Left lung (tissue), 10 donors: ENCODE measurements around the gene TMEM204. TPM values are rescaled to one million over a fixed set of nuclear protein-coding genes. Genes with fewer than 3 reads are reported as not detected.
A peak's percentile ranks its signal among the peaks of the same experiment; 100 is the strongest.
"Not testable (repeated sequence)": the region's sequence is repeated elsewhere in the genome, so short reads cannot be mapped to it uniquely, and the experiment has no call there.

Experiments used
- ATAC-seq: fragments of 200-7000 bp; cut with Tn5 transposase; one replicate; pipeline ENCODE4 v1.9.1; 2020; ENCODE audit warnings: moderate library complexity
- DNase-seq, 4 donors: peaks; one replicate each; pipeline ENCODE4 v3.0.0-alpha.2; 2013 to 2020
- H3K27ac ChIP-seq, 2 donors: fragments of 200-600 bp; sonication (generic) in 1 of 2; one replicate each; pipeline versions ENCODE4 v1.5.0 to v1.8.0; 2020 to 2021
- H3K27me3 ChIP-seq, 2 donors: fragments of 200-600 bp; sonication (generic) in 1 of 2; one replicate each; pipeline versions ENCODE4 v1.5.0 to v1.8.0; 2020 to 2021
- H3K36me3 ChIP-seq, 2 donors: fragments of 200-600 bp; sonication (generic) in 1 of 2; one replicate each; pipeline versions ENCODE4 v1.5.0 to v1.8.0; 2020 to 2021
- H3K4me1 ChIP-seq, 2 donors: fragments of 200-600 bp; one replicate each; pipeline ENCODE4 v1.8.0; 2021
- H3K4me3 ChIP-seq, 2 donors: fragments of 200-600 bp; sonication (generic) in 1 of 2; one replicate each; pipeline versions ENCODE4 v1.5.0 to v1.8.0; 2020 to 2021; ENCODE audit warnings: mild to moderate bottlenecking in 1 of 2
- H3K9me3 ChIP-seq, 2 donors: fragments of 200-600 bp; sonication (generic) in 1 of 2; one replicate each; pipeline versions ENCODE4 v1.5.0 to v1.8.0; 2020 to 2021
- intact Hi-C, 2 donors: fragments of 100-400 bp; cut with DNase I; formaldehyde crosslinking; loops; one replicate each; pipeline versions ENCODE4 v1.11.2 to v1.14.2; 2022
- polyA plus RNA-seq, 6 donors: library from polyadenylated mRNA; unstranded; fragments of 120-200 nt; gene quantifications; one replicate each; pipeline ENCODE4 v1.2.1, GENCODE V29; 2013; ENCODE audit not compliant: insufficient read length in 6 of 6
- total RNA-seq, 2 donors: library from RNA; stranded (reverse); fragmentation: NEBNext Ultra II Directional; extraction: Animal tissue kit (Norgen Biotek cat#: 25700); gene quantifications; one replicate each; pipeline ENCODE4 v1.2.1, GENCODE V29; 2021
- TF ChIP-seq, protein P1 (sequence below), 2 donors: fragments of 200-600 bp; sonication (generic) in 1 of 2; IDR thresholded peaks; one replicate each; pipeline versions ENCODE4 v1.5.0 to v1.8.0; 2021; ENCODE audit warnings: antibody characterized with exemption in 2 of 2
- donor health status: DM: no; HTN: yes; CAD: no.
- donor health status: DM: no; HTN: no; CAD: no.

The TMEM204 gene
- total and polyA plus RNA-seq, 8 donors, result 15.4 to 28.7 (median 19.8) TPM

GRCh38 chr16:1583180-1583579, 49.7 kb downstream of the TMEM204 start:
- Histone ChIP-seq H3K4me1 (no peaks in the 10 kb centered on the region), H3K27ac (no peak overlapping the region), H3K36me3 (peaks cover 0 to 60% of the 10 kb centered on the region in 2 donors), H3K9me3 (no peaks in the 10 kb centered on the region), H3K4me3 (no peak overlapping the region), H3K27me3 (no peaks in the 10 kb centered on the region)
- TF ChIP-seq, protein P1, sequence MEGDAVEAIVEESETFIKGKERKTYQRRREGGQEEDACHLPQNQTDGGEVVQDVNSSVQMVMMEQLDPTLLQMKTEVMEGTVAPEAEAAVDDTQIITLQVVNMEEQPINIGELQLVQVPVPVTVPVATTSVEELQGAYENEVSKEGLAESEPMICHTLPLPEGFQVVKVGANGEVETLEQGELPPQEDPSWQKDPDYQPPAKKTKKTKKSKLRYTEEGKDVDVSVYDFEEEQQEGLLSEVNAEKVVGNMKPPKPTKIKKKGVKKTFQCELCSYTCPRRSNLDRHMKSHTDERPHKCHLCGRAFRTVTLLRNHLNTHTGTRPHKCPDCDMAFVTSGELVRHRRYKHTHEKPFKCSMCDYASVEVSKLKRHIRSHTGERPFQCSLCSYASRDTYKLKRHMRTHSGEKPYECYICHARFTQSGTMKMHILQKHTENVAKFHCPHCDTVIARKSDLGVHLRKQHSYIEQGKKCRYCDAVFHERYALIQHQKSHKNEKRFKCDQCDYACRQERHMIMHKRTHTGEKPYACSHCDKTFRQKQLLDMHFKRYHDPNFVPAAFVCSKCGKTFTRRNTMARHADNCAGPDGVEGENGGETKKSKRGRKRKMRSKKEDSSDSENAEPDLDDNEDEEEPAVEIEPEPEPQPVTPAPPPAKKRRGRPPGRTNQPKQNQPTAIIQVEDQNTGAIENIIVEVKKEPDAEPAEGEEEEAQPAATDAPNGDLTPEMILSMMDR (IDR thresholded peaks at IDR 0.05), result no peak
- no peak for DNase-seq
- intact Hi-C loops, result no loop called here
- no peak for ATAC-seq

DNA sequence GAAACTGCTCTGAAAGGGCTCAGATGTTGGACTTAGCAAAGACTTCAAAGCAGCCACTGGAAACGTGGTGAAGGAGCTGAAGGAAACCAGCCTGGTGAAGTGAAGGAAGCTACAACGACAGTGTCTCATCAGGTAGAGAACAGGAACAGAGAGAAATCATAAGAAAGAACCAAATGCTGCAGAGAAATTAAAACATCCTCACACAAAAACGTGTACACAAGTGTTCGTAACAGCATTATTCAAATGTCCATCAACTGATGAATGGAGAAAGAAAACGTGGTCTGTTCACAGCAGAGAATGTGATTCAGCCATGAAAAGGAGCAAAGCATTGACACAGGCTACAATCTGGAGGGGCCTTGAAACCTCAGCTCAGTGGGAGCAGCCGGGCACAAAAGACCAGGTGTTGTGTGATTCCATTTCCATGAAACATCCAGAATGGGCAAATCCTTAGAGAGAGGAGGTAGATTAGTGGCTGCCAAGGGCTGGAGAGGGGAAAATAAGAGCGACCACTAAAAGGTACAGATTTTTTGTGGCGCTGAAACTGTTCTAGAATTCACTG, 51.5 kb downstream of the TMEM204 start:
- peaks cover 0 to 59% of the 10 kb centered on the region in 2 donors for H3K36me3 ChIP-seq
- H3K27ac ChIP-seq, result no peak overlapping the region
- intact Hi-C loops, result no loop called here
- DNase-seq, result no peak
- H3K9me3 ChIP-seq, result no peaks in the 10 kb centered on the region
- TF ChIP-seq, protein P1 (IDR thresholded peaks at IDR 0.05), result no peak
- H3K4me3 ChIP-seq, result no peak overlapping the region
- H3K4me1 ChIP-seq, result no peaks in the 10 kb centered on the region
- H3K27me3 ChIP-seq, result no peaks in the 10 kb centered on the region
- no peak for ATAC-seq

GRCh38 chr16:1590366-1590765, 56.9 kb downstream of the TMEM204 start:
- intact Hi-C loops, result no loop called here
- H3K36me3 ChIP-seq, result peaks cover 0 to 35% of the 10 kb centered on the region in 2 donors
- no peaks in the 10 kb centered on the region for H3K27me3 ChIP-seq
- DNase-seq (peak in 1 of 4 donors; percentile 17), ATAC-seq (no peak)
- TF ChIP-seq, protein P1 (IDR thresholded peaks at IDR 0.05), result no peak
- no peak overlapping the region for H3K4me3 ChIP-seq
- H3K9me3 ChIP-seq, result no peaks in the 10 kb centered on the region
- no peak overlapping the region for H3K27ac ChIP-seq
- H3K4me1 ChIP-seq, result no peaks in the 10 kb centered on the region

- intact Hi-C loops, result no loop called here
- H3K36me3 ChIP-seq, result peaks cover 0 to 32% of the 10 kb centered on the region in 2 donors
- ATAC-seq (no peak), DNase-seq (no peak)
- no peaks in the 10 kb centered on the region for H3K4me1 ChIP-seq
- TF ChIP-seq, protein P1 (IDR thresholded peaks at IDR 0.05), result no peak
- no peaks in the 10 kb centered on the region for H3K27me3 ChIP-seq
- no peaks in the 10 kb centered on the region for H3K9me3 ChIP-seq
- no peak overlapping the region for H3K27ac ChIP-seq
- H3K4me3 ChIP-seq, result no peak overlapping the region
These were observed 57.7 kb downstream of the TMEM204 start for GRCh38 chr16:1590930-1591705.

DNA sequence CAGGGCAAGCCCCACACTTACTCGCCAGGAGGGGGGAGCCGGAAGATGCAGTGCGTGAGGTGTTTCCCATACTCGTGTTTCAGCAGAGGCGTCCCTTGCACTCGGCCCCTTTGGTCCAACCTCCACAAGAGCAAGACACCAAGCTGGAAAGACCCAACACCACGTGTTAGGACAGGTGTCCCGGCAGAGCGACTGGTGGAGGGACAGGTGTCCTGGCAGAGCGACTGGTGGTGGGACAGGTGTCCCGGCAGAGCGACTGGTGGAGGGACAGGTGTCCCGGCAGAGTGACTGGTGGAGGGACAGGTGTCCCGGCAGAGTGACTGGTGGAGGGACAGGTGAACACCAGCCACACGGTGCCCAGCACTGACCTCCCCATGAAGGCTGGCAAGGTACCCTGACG, 59.0 kb downstream of the TMEM204 start:
- TF ChIP-seq, protein P1 (IDR thresholded peaks at IDR 0.05), result no peak
- Histone ChIP-seq H3K27ac (no peak overlapping the region), H3K27me3 (no peaks in the 10 kb centered on the region), H3K9me3 (no peaks in the 10 kb centered on the region), H3K36me3 (peaks cover 0 to 20% of the 10 kb centered on the region in 2 donors), H3K4me3 (no peak overlapping the region), H3K4me1 (no peaks in the 10 kb centered on the region)
- DNase-seq (no peak), ATAC-seq (no peak)
- intact Hi-C loops, result no loop called here

- H3K27me3 ChIP-seq, H3K27ac ChIP-seq, H3K9me3 ChIP-seq, ATAC-seq, intact Hi-C loops, H3K4me3 ChIP-seq, H3K36me3 ChIP-seq, H3K4me1 ChIP-seq, DNase-seq: not testable (repeated sequence)
These were observed 62.0 kb downstream of the TMEM204 start for GRCh38 chr16:1595511-1595910.
